CD14-positive monocyte (primary cell): ENCODE measurements around the gene L1TD1. TPM values are rescaled to one million over a fixed set of nuclear protein-coding genes. Genes with fewer than 3 reads are reported as not detected.
A peak's percentile ranks its signal among the peaks of the same experiment; 100 is the strongest.

Experiments
- DNase-seq, 3 donors: peaks; one replicate each; pipeline ENCODE4 v3.0.0-alpha.2; 2011 to 2022
- H2AFZ ChIP-seq: 2 replicates; pipeline ENCODE4 v1.6.0; 2012; ENCODE audit warnings: mild to moderate bottlenecking, low read depth, low read length, inconsistent platforms; ENCODE audit not compliant: insufficient read depth, poor library complexity, severe bottlenecking
- H3K27ac ChIP-seq, 2 donors: 1 replicate in 1 of 2; 2 replicates in 1 of 2; pipeline ENCODE4 v1.5.1; 2012 to 2013; ENCODE audit warnings: low read length in 2 of 2, control low read depth in 1 of 2, inconsistent platforms in 1 of 2, low read depth in 1 of 2, mild to moderate bottlenecking in 1 of 2
- H3K27me3 ChIP-seq, 2 donors: one replicate each; pipeline versions ENCODE4 v1.6.0 to v1.6.1; 2011 to 2013; ENCODE audit warnings: low read length in 2 of 2; ENCODE audit not compliant: control insufficient read depth in 2 of 2, insufficient read depth in 2 of 2
- H3K36me3 ChIP-seq, 2 donors: replicated peaks in 1 of 2; 1 replicate in 1 of 2; 2 replicates in 1 of 2; pipeline versions ENCODE4 v1.5.1 to v1.6.1; 2012 to 2013; ENCODE audit warnings: low read length in 2 of 2, control low read depth in 1 of 2, inconsistent platforms in 1 of 2, mild to moderate bottlenecking in 1 of 2; ENCODE audit not compliant: insufficient read depth in 2 of 2, control insufficient read depth in 1 of 2
- H3K4me1 ChIP-seq, 2 donors: 1 replicate in 1 of 2; 2 replicates in 1 of 2; pipeline versions ENCODE4 v1.5.1 to v1.6.1; 2012 to 2013; ENCODE audit warnings: low read length in 2 of 2, control low read depth in 1 of 2, inconsistent platforms in 1 of 2, mild to moderate bottlenecking in 1 of 2, moderate library complexity in 1 of 2; ENCODE audit not compliant: insufficient read depth in 2 of 2, control insufficient read depth in 1 of 2
- H3K4me2 ChIP-seq: replicated peaks from 2 replicates; pipeline ENCODE3; 2012; ENCODE audit warnings: low read length, moderate library complexity, mild to moderate bottlenecking; ENCODE audit not compliant: poor library complexity, severe bottlenecking; ENCODE audit errors: extremely low read depth
- H3K4me3 ChIP-seq, 3 experiments: fragments of 200-600 bp in 1 of 3; sonication (generic) in 1 of 3; replicated peaks in 1 of 3; 1 replicate in 2 of 3; 2 replicates in 1 of 3; pipeline ENCODE4 v1.5.1; 2011 to 2013; ENCODE audit warnings: low read length in 3 of 3, mild to moderate bottlenecking in 3 of 3, control low read depth in 2 of 3, low read depth in 2 of 3, inconsistent platforms in 1 of 3, moderate library complexity in 1 of 3
- H3K79me2 ChIP-seq: 2 replicates; pipeline ENCODE4 v1.6.0; 2012; ENCODE audit warnings: mild to moderate bottlenecking, control low read depth, inconsistent platforms, low read length, moderate library complexity; ENCODE audit not compliant: insufficient read depth
- H3K9ac ChIP-seq: 2 replicates; pipeline ENCODE4 v1.6.0; 2017; ENCODE audit warnings: low read length, mild to moderate bottlenecking; ENCODE audit not compliant: insufficient read depth, poor library complexity, severe bottlenecking
- H3K9me3 ChIP-seq, 2 donors: replicated peaks in 1 of 2; 1 replicate in 1 of 2; 2 replicates in 1 of 2; pipeline versions ENCODE4 v1.5.1 to v1.6.1; 2012 to 2013; ENCODE audit warnings: low read length in 2 of 2, control low read depth in 1 of 2; ENCODE audit not compliant: control insufficient read depth in 1 of 2, insufficient read depth in 1 of 2
- H4K20me1 ChIP-seq: 2 replicates; pipeline ENCODE4 v1.6.0; 2012; ENCODE audit warnings: mild to moderate bottlenecking, low read length, control low read depth, moderate library complexity; ENCODE audit not compliant: insufficient read depth
- H3K27ac Mint-ChIP-seq, 7 donors: one replicate each; pipeline ENCODE4 v1.8.0; 2020; ENCODE audit warnings: mild to moderate bottlenecking in 7 of 7, mixed read lengths in 7 of 7, moderate library complexity in 6 of 7, inconsistent platforms in 2 of 7
- H3K27me3 Mint-ChIP-seq, 3 donors: one replicate each; pipeline ENCODE4 v1.8.0; 2021 to 2022; ENCODE audit warnings: low read depth in 3 of 3, mild to moderate bottlenecking in 3 of 3, mixed read lengths in 3 of 3, moderate library complexity in 3 of 3, inconsistent platforms in 1 of 3
- H3K36me3 Mint-ChIP-seq, 2 donors: one replicate each; pipeline ENCODE4 v1.8.0; 2020; ENCODE audit warnings: mixed read lengths in 2 of 2, inconsistent platforms in 1 of 2, mild to moderate bottlenecking in 1 of 2
- H3K4me1 Mint-ChIP-seq: one replicate; pipeline ENCODE4 v1.8.0; 2020; ENCODE audit warnings: mild to moderate bottlenecking, mixed read lengths
- H3K4me3 Mint-ChIP-seq, 2 donors: one replicate each; pipeline ENCODE4 v1.8.0; 2020; ENCODE audit warnings: mild to moderate bottlenecking in 2 of 2, mixed read lengths in 2 of 2, moderate library complexity in 1 of 2
- H3K9me3 Mint-ChIP-seq, 7 donors: one replicate each; pipeline ENCODE4 v1.8.0; 2020 to 2022; ENCODE audit warnings: mixed read lengths in 7 of 7, mild to moderate bottlenecking in 6 of 7, moderate library complexity in 6 of 7, inconsistent platforms in 2 of 7
- WGBS: methylation state at CpG from one replicate; pipeline ENCODE4 v1.1.5; 2013; ENCODE audit warnings: missing lambda C conversion rate; ENCODE audit not compliant: insufficient coverage; 5-methylcytosine and 5-hydroxymethylcytosine counted together
- intact Hi-C, 2 donors: fragments of 100-400 bp; cut with micrococcal nuclease; formaldehyde crosslinking; loops; one replicate each; pipeline versions ENCODE4 v1.15.0 to v1.15.1; 2023
- polyA plus RNA-seq, 3 donors: library from polyadenylated mRNA; depleted of rRNA in 1 of 3; unstranded in 2 of 3; stranded (reverse) in 1 of 3; fragments of 300-500 nt in 2 of 3; fragments of >200 nt in 1 of 3; fragmentation: Illumina TruSeq in 2 of 3; gene quantifications; 1 replicate in 2 of 3; 2 replicates in 1 of 3; pipeline ENCODE4 v1.2.3, GENCODE V29; 2012 to 2021
- TF ChIP-seq, protein P1 (sequence below): fragments of 200-600 bp; IDR thresholded peaks from one replicate; pipeline ENCODE4 v1.8.0; 2022; ENCODE audit warnings: antibody characterized with exemption, mild to moderate bottlenecking

Gene L1TD1
- polyA plus RNA-seq, 3 donors = 0.09 to 0.22 (median 0.12) TPM

DNA sequence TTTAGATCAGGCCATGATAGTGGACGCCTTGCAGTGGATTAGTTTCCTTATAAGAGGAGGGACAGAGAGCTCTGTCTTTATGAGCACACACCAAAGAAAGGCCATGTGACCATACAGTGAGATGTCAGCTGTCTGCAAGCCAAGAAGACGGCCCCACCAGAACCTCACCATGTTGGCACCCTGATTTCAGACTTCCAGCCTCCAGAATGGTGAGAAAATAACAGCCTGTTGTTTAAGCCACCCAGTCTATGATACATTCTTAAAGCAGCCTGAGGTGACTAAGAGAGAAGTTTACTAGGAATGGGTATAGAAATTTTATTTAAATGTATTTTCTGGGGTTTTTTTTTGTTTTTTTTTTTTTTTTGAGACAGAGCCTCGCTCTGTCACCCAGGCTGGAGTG lies 29.5 kb downstream of the L1TD1 start:
- Mint-ChIP-seq H3K4me1 (peaks cover 7% of the 10 kb centered on the region), H3K9me3 (no peaks in the 10 kb centered on the region), H3K4me3 (no peak overlapping the region), H3K27ac (no peak overlapping the region), H3K27me3 (peaks cover 0 to 5% (median 2%) of the 10 kb centered on the region in 3 donors), H3K36me3 (no peaks in the 10 kb centered on the region)
- Histone ChIP-seq H3K9me3 (no peaks in the 10 kb centered on the region), H3K36me3 (no peaks in the 10 kb centered on the region), H3K79me2 (no peaks in the 10 kb centered on the region), H3K4me3 (no peak overlapping the region), H2AFZ (no peak overlapping the region), H3K27ac (no peak overlapping the region), H3K9ac (no peak overlapping the region), H3K4me1 (peaks cover 0 to 9% of the 10 kb centered on the region in 2 donors), H3K4me2 (no peak overlapping the region), H3K27me3 (no peaks in the 10 kb centered on the region), H4K20me1 (no peaks in the 10 kb centered on the region)
- DNase-seq = no peak
- intact Hi-C loops = no loop called here
- TF ChIP-seq, protein P1, sequence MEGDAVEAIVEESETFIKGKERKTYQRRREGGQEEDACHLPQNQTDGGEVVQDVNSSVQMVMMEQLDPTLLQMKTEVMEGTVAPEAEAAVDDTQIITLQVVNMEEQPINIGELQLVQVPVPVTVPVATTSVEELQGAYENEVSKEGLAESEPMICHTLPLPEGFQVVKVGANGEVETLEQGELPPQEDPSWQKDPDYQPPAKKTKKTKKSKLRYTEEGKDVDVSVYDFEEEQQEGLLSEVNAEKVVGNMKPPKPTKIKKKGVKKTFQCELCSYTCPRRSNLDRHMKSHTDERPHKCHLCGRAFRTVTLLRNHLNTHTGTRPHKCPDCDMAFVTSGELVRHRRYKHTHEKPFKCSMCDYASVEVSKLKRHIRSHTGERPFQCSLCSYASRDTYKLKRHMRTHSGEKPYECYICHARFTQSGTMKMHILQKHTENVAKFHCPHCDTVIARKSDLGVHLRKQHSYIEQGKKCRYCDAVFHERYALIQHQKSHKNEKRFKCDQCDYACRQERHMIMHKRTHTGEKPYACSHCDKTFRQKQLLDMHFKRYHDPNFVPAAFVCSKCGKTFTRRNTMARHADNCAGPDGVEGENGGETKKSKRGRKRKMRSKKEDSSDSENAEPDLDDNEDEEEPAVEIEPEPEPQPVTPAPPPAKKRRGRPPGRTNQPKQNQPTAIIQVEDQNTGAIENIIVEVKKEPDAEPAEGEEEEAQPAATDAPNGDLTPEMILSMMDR = no peak
- no CpG with 5 or more reads among the region's 3 CpGs for WGBS

DNA sequence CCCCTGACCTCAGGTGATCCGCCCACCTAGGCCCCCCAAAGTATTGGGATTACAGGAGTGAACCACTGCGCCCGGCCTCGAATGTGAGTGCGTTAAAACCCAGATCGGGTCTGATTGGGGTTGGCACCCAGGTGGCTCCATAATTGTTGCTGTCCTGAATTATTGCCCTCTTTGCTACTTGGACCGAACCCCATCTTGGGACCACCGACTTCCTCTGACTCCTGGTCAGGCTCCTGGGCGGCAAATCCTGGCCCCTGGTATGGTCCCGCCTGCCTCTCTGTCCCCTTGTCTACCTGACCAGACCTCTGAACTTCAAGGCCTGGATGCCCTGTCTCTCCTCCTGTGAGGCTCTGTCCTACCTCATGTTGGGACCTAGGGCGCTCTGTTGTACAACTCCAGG lies 32.8 kb downstream of the L1TD1 start:
- Histone ChIP-seq H3K27me3 (no peaks in the 10 kb centered on the region), H3K4me3 (no peak overlapping the region), H3K36me3 (no peaks in the 10 kb centered on the region), H3K4me2 (no peak overlapping the region), H2AFZ (peak overlapping the region; percentile 5), H3K27ac (no peak overlapping the region), H3K9me3 (no peaks in the 10 kb centered on the region), H4K20me1 (no peaks in the 10 kb centered on the region), H3K4me1 (peaks cover 0 to 12% of the 10 kb centered on the region in 2 donors), H3K79me2 (no peaks in the 10 kb centered on the region), H3K9ac (no peak overlapping the region)
- Mint-ChIP-seq H3K36me3 (no peaks in the 10 kb centered on the region), H3K9me3 (no peaks in the 10 kb centered on the region), H3K27ac (no peak overlapping the region), H3K4me1 (peaks cover 12% of the 10 kb centered on the region), H3K4me3 (no peak overlapping the region), H3K27me3 (peaks cover 0 to 3% (median 2%) of the 10 kb centered on the region in 3 donors)
- intact Hi-C loops = no loop called here
- 82% methylated on average over 9 of the region's 11 CpGs for WGBS
- TF ChIP-seq, protein P1 = no peak
- no peak for DNase-seq
